SK-N-SH (cell line): ENCODE measurements around the gene SORCS3. TPM values are rescaled to one million over a fixed set of nuclear protein-coding genes. Genes with fewer than 3 reads are reported as not detected.

Source experiments
- CTCF ChIA-PET: fragments of 300-600, 350-600 bp; formaldehyde crosslinking; extraction: SDS; loops from one replicate; lab custom pipeline; 2021; lab: Yijun Ruan, JAX
- POLR2A ChIA-PET: fragments of 350-600 bp; sonication (Branson Sonifier 250); formaldehyde crosslinking; extraction: SDS; loops from one replicate; lab custom pipeline; 2020; ENCODE audit warnings: antibody characterized with exemption, inconsistent platforms; lab: Yijun Ruan, JAX
- DNase-seq: peaks from one replicate; pipeline ENCODE4 v3.0.0; 2012
- H2AFZ ChIP-seq: fragments of 200-600 bp; sonication (generic); 2 replicates; pipeline ENCODE4 v1.8.1; 2016; ENCODE audit warnings: antibody characterized with exemption, mild to moderate bottlenecking, low read depth
- H3F3A ChIP-seq: fragments of 200-600 bp; sonication (generic); replicated peaks from 2 replicates; pipeline ENCODE3; 2016; ENCODE audit warnings: antibody characterized with exemption, mild to moderate bottlenecking; ENCODE audit not compliant: insufficient read depth
- H3K27ac ChIP-seq, 2 experiments: fragments of 200-500 bp in 1 of 2; fragments of 200-600 bp in 1 of 2; sonication (Bioruptor generic) in 1 of 2; sonication (generic), shearing (Covaris generic) in 1 of 2; 2 replicates each; pipeline versions ENCODE4 v1.5.1 to v1.6.1; 2014 to 2016; ENCODE audit warnings: low read depth in 2 of 2, inconsistent platforms in 1 of 2, low read length in 1 of 2, mild to moderate bottlenecking in 1 of 2, mixed read lengths in 1 of 2
- H3K27me3 ChIP-seq: fragments of 200-600 bp; sonication (generic), shearing (Covaris generic); 2 replicates; pipeline ENCODE4 v1.6.1; 2016; ENCODE audit warnings: mixed run types; ENCODE audit not compliant: insufficient read depth
- H3K36me3 ChIP-seq, 2 experiments: fragments of 200-500 bp in 1 of 2; fragments of 200-600 bp in 1 of 2; sonication (Bioruptor generic) in 1 of 2; sonication (generic) in 1 of 2; replicated peaks in 1 of 2; 2 replicates each; pipeline versions ENCODE3 to v1.5.1; 2014 to 2016; ENCODE audit warnings: low read length in 1 of 2, mild to moderate bottlenecking in 1 of 2; ENCODE audit not compliant: insufficient read depth in 2 of 2, control insufficient read depth in 1 of 2
- H3K4me1 ChIP-seq, 2 experiments: fragments of 200-500 bp in 1 of 2; fragments of 200-600 bp in 1 of 2; sonication (Bioruptor generic) in 1 of 2; sonication (generic), shearing (Covaris generic) in 1 of 2; 2 replicates each; pipeline versions ENCODE4 v1.5.1 to v1.6.1; 2014 to 2016; ENCODE audit warnings: low read depth in 1 of 2, low read length in 1 of 2, mixed run types in 1 of 2; ENCODE audit not compliant: insufficient read depth in 2 of 2, control insufficient read depth in 1 of 2
- H3K4me2 ChIP-seq: fragments of 200-600 bp; sonication (generic), shearing (Covaris generic); 2 replicates; pipeline ENCODE4 v1.6.1; 2017; ENCODE audit warnings: mixed run types
- H3K4me3 ChIP-seq, 2 experiments: fragments of 200-500 bp in 1 of 2; fragments of 200-600 bp in 1 of 2; sonication (Bioruptor generic) in 1 of 2; sonication (generic), shearing (Covaris generic) in 1 of 2; 2 replicates each; pipeline versions ENCODE4 v1.5.1 to v1.8.1; 2014 to 2016; ENCODE audit warnings: low read depth in 2 of 2, inconsistent platforms in 1 of 2, low read length in 1 of 2, mild to moderate bottlenecking in 1 of 2, mixed read lengths in 1 of 2, moderate library complexity in 1 of 2
- H3K79me2 ChIP-seq: fragments of 200-600 bp; sonication (generic); 2 replicates; pipeline ENCODE4 v1.8.1; 2017; ENCODE audit warnings: mild to moderate bottlenecking; ENCODE audit not compliant: insufficient read depth
- H3K9ac ChIP-seq: fragments of 200-600 bp; sonication (generic); 2 replicates; pipeline ENCODE4 v1.6.1; 2017; ENCODE audit warnings: mixed run types
- H3K9me2 ChIP-seq: fragments of 200-600 bp; sonication (generic); 2 replicates; pipeline ENCODE4 v1.6.1; 2017; ENCODE audit warnings: mixed run types
- H3K9me3 ChIP-seq: fragments of 200-600 bp; sonication (generic); 2 replicates; pipeline ENCODE4 v1.6.1; 2017; ENCODE audit warnings: mixed run types, mild to moderate bottlenecking, moderate library complexity
- H4K20me1 ChIP-seq: fragments of 200-600 bp; sonication (generic); 2 replicates; pipeline ENCODE4 v1.6.1; 2017; ENCODE audit warnings: mild to moderate bottlenecking, mixed run types; ENCODE audit not compliant: insufficient read depth
- EP300 ChIP-seq, 2 experiments: IDR thresholded peaks; 2 replicates each; pipeline versions ENCODE4 v1.4.0 to v1.6.1; 2012; ENCODE audit warnings: borderline replicate concordance in 1 of 2, low read depth in 1 of 2, low read length in 1 of 2
- EZH2phosphoT487 ChIP-seq: fragments of 200-600 bp; sonication (generic); IDR thresholded peaks from 2 replicates; pipeline ENCODE4 v1.6.1; 2017; ENCODE audit warnings: low read depth, mixed run types, mild to moderate bottlenecking, antibody characterized with exemption, moderate library complexity, borderline replicate concordance
- FOSL2 ChIP-seq: IDR thresholded peaks from 2 replicates; pipeline ENCODE4 v1.4.0; 2012; ENCODE audit warnings: low read depth, mild to moderate bottlenecking, moderate library complexity, borderline replicate concordance
- FOXJ3 ChIP-seq: sonication (generic); formaldehyde crosslinking; IDR thresholded peaks from 2 replicates; pipeline ENCODE4 v1.5.1; 2020; ENCODE audit warnings: mild to moderate bottlenecking, missing genetic modification reagents
- FOXM1 ChIP-seq: IDR thresholded peaks from 2 replicates; pipeline ENCODE4 v1.4.0; 2012; ENCODE audit warnings: low read depth, mild to moderate bottlenecking
- GABPA ChIP-seq: IDR thresholded peaks from 2 replicates; pipeline ENCODE4 v1.4.0; 2012; ENCODE audit warnings: low read depth, mild to moderate bottlenecking
- GATA2 ChIP-seq: sonication (generic); formaldehyde crosslinking; IDR thresholded peaks from 2 replicates; pipeline ENCODE4 v1.5.0; 2020; ENCODE audit warnings: mild to moderate bottlenecking, missing genetic modification reagents
- MXI1 ChIP-seq: IDR thresholded peaks from 2 replicates; pipeline ENCODE4 v1.6.1; 2012; ENCODE audit warnings: mild to moderate bottlenecking, low read depth, low read length, improper control_type of control experiment
- NFIC ChIP-seq: IDR thresholded peaks from 2 replicates; pipeline ENCODE4 v1.4.0; 2012; ENCODE audit warnings: borderline replicate concordance
- NRF1 ChIP-seq: IDR thresholded peaks from 2 replicates; pipeline ENCODE4 v1.6.1; 2012; ENCODE audit warnings: low read depth, mild to moderate bottlenecking, low read length
- RFX5 ChIP-seq: IDR thresholded peaks from 2 replicates; pipeline ENCODE4 v1.6.1; 2012; ENCODE audit warnings: mild to moderate bottlenecking, improper control_type of control experiment, low read length
- TEAD4 ChIP-seq: IDR thresholded peaks from 2 replicates; pipeline ENCODE4 v1.4.0; 2012; ENCODE audit warnings: mild to moderate bottlenecking, borderline replicate concordance; ENCODE audit not compliant: insufficient read depth
- YY1 ChIP-seq: IDR thresholded peaks from 2 replicates; pipeline ENCODE4 v1.4.0; 2012; ENCODE audit warnings: low read depth, mild to moderate bottlenecking
- WGBS: methylation state at CpG from one replicate; pipeline ENCODE4 v1.1.6; 2017; ENCODE audit warnings: low lambda C conversion rate; 5-methylcytosine and 5-hydroxymethylcytosine counted together
- polyA plus RNA-seq, 3 experiments: library from polyadenylated mRNA; depleted of rRNA; stranded (reverse); fragments of >200 nt; gene quantifications; 2 replicates each; pipeline ENCODE4 v1.2.3, GENCODE V29; 2012
- TF ChIP-seq, protein P1 (sequence below): IDR thresholded peaks from 2 replicates; pipeline ENCODE4 v1.4.0; 2012; ENCODE audit warnings: low read depth
- TF ChIP-seq, protein P2 (sequence below): fragments of 150-350 bp; IDR thresholded peaks from 2 replicates; pipeline ENCODE4 v1.6.1; 2017; ENCODE audit warnings: antibody characterized with exemption, low read length, low read depth, borderline replicate concordance
- TF ChIP-seq, protein P3 (sequence below): IDR thresholded peaks from 2 replicates; pipeline ENCODE4 v1.4.0; 2012; ENCODE audit warnings: low read depth, borderline replicate concordance
- TF ChIP-seq, protein P4 (sequence below): fragments of 150-350 bp; IDR thresholded peaks from 2 replicates; pipeline ENCODE4 v1.6.1; 2016; ENCODE audit warnings: mild to moderate bottlenecking, low read depth, low read length
- TF ChIP-seq, protein P5 (sequence below): IDR thresholded peaks from 2 replicates; pipeline ENCODE4 v1.4.0; 2012; ENCODE audit warnings: low read depth, borderline replicate concordance
- TF ChIP-seq, protein P6 (sequence below): IDR thresholded peaks from 2 replicates; pipeline ENCODE4; 2012
- TF ChIP-seq, protein P7 (sequence below): IDR thresholded peaks from 2 replicates; pipeline ENCODE4 v1.6.1; 2012; ENCODE audit warnings: mild to moderate bottlenecking, low read depth, low read length, moderate library complexity

SORCS3 gene
- polyA plus RNA-seq, 1 of the 3 experiments (the other 2 are of a cell fraction) = not detected

DNA sequence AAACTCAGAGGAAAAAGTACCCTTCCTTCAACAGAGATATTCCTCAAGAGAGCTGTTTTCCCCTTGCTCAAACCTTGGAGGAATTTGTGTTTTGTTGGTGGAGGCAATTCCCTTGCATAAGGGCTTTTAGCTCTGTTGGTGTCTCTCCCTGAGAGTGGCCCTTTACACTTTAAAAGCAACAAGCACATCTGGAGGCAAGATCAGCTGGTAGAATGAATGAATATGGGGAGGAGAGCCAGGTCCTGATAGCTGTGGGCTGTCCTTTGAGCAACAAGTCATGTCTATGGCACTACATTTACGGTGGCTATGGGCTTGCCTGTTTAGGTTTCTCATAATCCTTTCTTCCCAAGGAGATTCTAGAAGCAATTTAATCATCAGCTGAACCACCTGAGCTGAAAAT is 384.0 kb downstream of the SORCS3 start:
- H3K79me2 ChIP-seq = no peaks in the 10 kb centered on the region
- POLR2A ChIA-PET = no interaction called here
- H2AFZ ChIP-seq = no peak overlapping the region
- H3K9me3 ChIP-seq = no peaks in the 10 kb centered on the region
- CTCF ChIA-PET = interaction anchor here (0.7 to 1.4 kb wide), 3 partner anchors 26 to 387 kb away, joined by 3 read pairs; no protein-coding TSS in a partner anchor
- peaks cover 0 to 5% of the 10 kb centered on the region in 2 experiments; a peak in 2 of 4 replicates for H3K4me1 ChIP-seq
- no peaks in the 10 kb centered on the region for H3F3A ChIP-seq
- TF ChIP-seq YY1 (no peak), RFX5 (no peak), EP300 (IDR thresholded peaks at IDR 0.05; ENCODE audit: borderline replicate concordance in 1 of 2, low read depth in 1 of 2, low read length in 1 of 2) (no peak), GATA2 (no peak), EZH2phosphoT487 (no peak), TEAD4 (no peak), FOXJ3 (CRISPR knock-in tag) (no peak), FOSL2 (no peak), NFIC (no peak), NRF1 (no peak), MXI1 (no peak), FOXM1 (no peak), GABPA (no peak)
- TF ChIP-seq, protein P1, sequence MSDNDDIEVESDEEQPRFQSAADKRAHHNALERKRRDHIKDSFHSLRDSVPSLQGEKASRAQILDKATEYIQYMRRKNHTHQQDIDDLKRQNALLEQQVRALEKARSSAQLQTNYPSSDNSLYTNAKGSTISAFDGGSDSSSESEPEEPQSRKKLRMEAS = no peak
- TF ChIP-seq, protein P2, sequence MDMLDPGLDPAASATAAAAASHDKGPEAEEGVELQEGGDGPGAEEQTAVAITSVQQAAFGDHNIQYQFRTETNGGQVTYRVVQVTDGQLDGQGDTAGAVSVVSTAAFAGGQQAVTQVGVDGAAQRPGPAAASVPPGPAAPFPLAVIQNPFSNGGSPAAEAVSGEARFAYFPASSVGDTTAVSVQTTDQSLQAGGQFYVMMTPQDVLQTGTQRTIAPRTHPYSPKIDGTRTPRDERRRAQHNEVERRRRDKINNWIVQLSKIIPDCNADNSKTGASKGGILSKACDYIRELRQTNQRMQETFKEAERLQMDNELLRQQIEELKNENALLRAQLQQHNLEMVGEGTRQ = no peak
- TF ChIP-seq, protein P3, sequence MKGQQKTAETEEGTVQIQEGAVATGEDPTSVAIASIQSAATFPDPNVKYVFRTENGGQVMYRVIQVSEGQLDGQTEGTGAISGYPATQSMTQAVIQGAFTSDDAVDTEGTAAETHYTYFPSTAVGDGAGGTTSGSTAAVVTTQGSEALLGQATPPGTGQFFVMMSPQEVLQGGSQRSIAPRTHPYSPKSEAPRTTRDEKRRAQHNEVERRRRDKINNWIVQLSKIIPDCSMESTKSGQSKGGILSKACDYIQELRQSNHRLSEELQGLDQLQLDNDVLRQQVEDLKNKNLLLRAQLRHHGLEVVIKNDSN = no peak
- TF ChIP-seq, protein P4, sequence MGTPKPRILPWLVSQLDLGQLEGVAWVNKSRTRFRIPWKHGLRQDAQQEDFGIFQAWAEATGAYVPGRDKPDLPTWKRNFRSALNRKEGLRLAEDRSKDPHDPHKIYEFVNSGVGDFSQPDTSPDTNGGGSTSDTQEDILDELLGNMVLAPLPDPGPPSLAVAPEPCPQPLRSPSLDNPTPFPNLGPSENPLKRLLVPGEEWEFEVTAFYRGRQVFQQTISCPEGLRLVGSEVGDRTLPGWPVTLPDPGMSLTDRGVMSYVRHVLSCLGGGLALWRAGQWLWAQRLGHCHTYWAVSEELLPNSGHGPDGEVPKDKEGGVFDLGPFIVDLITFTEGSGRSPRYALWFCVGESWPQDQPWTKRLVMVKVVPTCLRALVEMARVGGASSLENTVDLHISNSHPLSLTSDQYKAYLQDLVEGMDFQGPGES = no peak
- TF ChIP-seq, protein P5, sequence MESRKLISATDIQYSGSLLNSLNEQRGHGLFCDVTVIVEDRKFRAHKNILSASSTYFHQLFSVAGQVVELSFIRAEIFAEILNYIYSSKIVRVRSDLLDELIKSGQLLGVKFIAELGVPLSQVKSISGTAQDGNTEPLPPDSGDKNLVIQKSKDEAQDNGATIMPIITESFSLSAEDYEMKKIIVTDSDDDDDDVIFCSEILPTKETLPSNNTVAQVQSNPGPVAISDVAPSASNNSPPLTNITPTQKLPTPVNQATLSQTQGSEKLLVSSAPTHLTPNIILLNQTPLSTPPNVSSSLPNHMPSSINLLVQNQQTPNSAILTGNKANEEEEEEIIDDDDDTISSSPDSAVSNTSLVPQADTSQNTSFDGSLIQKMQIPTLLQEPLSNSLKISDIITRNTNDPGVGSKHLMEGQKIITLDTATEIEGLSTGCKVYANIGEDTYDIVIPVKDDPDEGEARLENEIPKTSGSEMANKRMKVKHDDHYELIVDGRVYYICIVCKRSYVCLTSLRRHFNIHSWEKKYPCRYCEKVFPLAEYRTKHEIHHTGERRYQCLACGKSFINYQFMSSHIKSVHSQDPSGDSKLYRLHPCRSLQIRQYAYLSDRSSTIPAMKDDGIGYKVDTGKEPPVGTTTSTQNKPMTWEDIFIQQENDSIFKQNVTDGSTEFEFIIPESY = no peak
- TF ChIP-seq, protein P6, sequence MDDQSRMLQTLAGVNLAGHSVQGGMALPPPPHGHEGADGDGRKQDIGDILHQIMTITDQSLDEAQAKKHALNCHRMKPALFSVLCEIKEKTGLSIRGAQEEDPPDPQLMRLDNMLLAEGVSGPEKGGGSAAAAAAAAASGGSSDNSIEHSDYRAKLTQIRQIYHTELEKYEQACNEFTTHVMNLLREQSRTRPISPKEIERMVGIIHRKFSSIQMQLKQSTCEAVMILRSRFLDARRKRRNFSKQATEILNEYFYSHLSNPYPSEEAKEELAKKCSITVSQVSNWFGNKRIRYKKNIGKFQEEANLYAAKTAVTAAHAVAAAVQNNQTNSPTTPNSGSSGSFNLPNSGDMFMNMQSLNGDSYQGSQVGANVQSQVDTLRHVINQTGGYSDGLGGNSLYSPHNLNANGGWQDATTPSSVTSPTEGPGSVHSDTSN = no peak
- TF ChIP-seq, protein P7, sequence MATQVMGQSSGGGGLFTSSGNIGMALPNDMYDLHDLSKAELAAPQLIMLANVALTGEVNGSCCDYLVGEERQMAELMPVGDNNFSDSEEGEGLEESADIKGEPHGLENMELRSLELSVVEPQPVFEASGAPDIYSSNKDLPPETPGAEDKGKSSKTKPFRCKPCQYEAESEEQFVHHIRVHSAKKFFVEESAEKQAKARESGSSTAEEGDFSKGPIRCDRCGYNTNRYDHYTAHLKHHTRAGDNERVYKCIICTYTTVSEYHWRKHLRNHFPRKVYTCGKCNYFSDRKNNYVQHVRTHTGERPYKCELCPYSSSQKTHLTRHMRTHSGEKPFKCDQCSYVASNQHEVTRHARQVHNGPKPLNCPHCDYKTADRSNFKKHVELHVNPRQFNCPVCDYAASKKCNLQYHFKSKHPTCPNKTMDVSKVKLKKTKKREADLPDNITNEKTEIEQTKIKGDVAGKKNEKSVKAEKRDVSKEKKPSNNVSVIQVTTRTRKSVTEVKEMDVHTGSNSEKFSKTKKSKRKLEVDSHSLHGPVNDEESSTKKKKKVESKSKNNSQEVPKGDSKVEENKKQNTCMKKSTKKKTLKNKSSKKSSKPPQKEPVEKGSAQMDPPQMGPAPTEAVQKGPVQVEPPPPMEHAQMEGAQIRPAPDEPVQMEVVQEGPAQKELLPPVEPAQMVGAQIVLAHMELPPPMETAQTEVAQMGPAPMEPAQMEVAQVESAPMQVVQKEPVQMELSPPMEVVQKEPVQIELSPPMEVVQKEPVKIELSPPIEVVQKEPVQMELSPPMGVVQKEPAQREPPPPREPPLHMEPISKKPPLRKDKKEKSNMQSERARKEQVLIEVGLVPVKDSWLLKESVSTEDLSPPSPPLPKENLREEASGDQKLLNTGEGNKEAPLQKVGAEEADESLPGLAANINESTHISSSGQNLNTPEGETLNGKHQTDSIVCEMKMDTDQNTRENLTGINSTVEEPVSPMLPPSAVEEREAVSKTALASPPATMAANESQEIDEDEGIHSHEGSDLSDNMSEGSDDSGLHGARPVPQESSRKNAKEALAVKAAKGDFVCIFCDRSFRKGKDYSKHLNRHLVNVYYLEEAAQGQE = no peak
- H3K9ac ChIP-seq = no peak overlapping the region
- H4K20me1 ChIP-seq = no peaks in the 10 kb centered on the region
- H3K4me2 ChIP-seq = no peak overlapping the region
- 0% methylated on average over 1 of the region's 1 CpG for WGBS
- no peaks in the 10 kb centered on the region for H3K9me2 ChIP-seq
- DNase-seq = no peak
- no peak overlapping the region for H3K4me3 ChIP-seq
- no peaks in the 10 kb centered on the region for H3K36me3 ChIP-seq
- no peak overlapping the region for H3K27ac ChIP-seq
- no peaks in the 10 kb centered on the region for H3K27me3 ChIP-seq
